H1 (cell line): ENCODE data around the gene DDX21. TPM values are rescaled to one million over a fixed set of nuclear protein-coding genes. Genes with fewer than 3 reads are reported as not detected.

Experiments
- SIX5 ChIP-seq: IDR thresholded peaks from 2 replicates; pipeline ENCODE4 v1.6.1; 2011; ENCODE audit warnings: mild to moderate bottlenecking, low read depth, low read length
- polyA plus RNA-seq, 7 experiments: library from polyadenylated mRNA; depleted of rRNA in 3 of 7; stranded (reverse) in 5 of 7; unstranded in 2 of 7; fragments of >200 nt in 5 of 7; fragments of 200-250 nt in 2 of 7; gene quantifications; 1 replicate in 5 of 7; 2 replicates in 1 of 7; 4 replicates in 1 of 7; pipeline versions ENCODE4 v1.2.1 to v1.2.3, GENCODE V29; 2011 to 2013; ENCODE audit warnings: missing spikeins in 2 of 7, mixed read lengths in 2 of 7
- total RNA-seq: library from RNA; stranded (reverse); fragmentation: NEBNext Ultra II Directional; extraction: Animal tissue kit (Norgen Biotek cat#: 25700); gene quantifications from 2 replicates; pipeline ENCODE4 v1.2.1, GENCODE V29; 2021
- TF ChIP-seq, protein P1 (sequence below): IDR thresholded peaks from 2 replicates; pipeline ENCODE4 v1.6.1; 2011; ENCODE audit warnings: low read depth, mild to moderate bottlenecking, low read length; ENCODE audit not compliant: insufficient read depth

Gene DDX21
- total and polyA plus RNA-seq, 2 of the 8 experiments (the other 6 are each of a cell fraction or from before 2014, with no cell fraction given): 67.0 to 195 TPM

DNA sequence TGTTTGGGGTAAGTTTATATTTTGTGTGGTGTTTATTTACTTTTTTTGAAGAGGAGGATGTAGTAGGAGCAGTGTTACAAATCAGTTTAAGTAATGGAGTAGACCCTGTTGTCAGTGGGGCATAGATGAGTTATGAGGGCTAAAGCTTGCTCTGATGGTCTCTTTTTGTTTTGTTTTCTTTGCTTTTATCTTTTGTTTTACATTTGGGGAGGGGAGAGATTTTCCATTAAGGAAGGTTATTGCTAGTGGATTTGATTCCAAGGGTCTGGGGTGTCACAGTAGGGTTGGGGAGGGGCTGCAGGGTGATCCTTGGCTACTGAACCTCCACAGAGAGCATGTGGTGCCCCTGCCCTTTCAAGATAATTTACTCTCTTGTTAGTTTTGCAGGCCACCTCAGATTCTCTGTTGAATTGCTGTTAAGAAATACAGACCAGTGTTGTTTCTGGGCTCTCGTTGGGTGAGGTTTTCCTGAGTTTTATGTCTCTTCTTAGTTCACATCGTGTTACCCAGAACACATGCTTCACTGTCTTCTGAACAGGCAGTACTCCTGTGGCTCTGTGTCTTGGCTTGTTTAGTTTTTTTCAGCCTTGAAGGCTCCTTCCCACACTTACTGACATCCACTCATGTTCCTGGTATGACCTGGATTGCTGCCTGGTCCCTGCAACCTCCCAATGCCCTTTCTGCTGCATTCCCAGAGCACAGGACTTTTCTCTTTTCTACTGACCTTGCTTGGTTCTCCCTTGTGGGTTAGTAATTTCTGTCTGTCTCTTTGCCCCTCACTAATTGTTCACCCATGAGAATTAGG lies 36.9 kb downstream of the DDX21 start (continued):
- TF ChIP-seq, protein P1, sequence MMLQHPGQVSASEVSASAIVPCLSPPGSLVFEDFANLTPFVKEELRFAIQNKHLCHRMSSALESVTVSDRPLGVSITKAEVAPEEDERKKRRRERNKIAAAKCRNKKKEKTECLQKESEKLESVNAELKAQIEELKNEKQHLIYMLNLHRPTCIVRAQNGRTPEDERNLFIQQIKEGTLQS: no peak
- no peak for TF ChIP-seq SIX5
